Measurements from ENCODE around the gene TMSB4X. TPM values are rescaled to one million over a fixed set of nuclear protein-coding genes. Genes with fewer than 3 reads are reported as not detected.

TMSB4X gene
- total and polyA plus RNA-seq, 2 of the 13 experiments (the other 11 are each of a cell fraction or from before 2014, with no cell fraction given) = 10.5 to 29.6 TPM

DNA sequence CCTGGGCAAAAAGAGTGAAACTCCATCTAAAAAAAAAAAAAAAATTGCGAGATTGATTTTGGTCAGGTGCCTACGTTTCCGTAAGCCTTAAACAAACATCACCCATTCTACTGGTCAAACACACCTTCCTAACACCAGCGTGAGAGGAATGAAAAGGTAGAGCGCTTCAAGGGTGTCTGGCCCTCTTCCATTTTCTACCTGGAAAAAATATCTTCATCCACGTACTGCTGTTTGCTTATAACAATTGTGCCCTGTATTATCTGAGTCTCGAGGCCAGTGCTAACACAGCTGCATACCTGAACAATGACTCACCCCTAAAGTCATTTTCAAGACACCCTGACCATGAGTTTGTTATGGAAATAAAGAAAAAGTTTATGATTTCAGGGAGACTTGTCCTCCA, 13.9 kb downstream of the TMSB4X start (continued):
- TF ChIP-seq, protein P1, sequence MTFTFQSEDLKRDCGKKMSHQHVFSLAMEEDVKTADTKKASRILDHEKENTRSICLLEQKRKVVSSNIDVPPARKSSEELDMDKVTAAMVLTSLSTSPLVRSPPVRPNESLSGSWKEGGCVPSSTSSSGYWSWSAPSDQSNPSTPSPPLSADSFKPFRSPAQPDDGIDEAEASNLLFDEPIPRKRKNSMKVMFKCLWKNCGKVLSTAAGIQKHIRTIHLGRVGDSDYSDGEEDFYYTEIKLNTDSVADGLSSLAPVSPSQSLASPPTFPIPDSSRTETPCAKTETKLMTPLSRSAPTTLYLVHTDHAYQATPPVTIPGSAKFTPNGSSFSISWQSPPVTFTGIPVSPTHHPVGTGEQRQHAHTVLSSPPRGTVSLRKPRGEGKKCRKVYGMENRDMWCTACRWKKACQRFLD (CRISPR knock-in tag; IDR thresholded peaks at IDR 0.05; ENCODE audit: borderline replicate concordance) = no peak
- TF ChIP-seq ZNF263 (CRISPR knock-in tag; IDR thresholded peaks at IDR 0.05) (no peak), KAT7 (CRISPR knock-in tag; IDR thresholded peaks at IDR 0.05; ENCODE audit: borderline replicate concordance) (no peak), ZMYM4 (CRISPR knock-in tag; IDR thresholded peaks at IDR 0.05) (no peak), ZNF12 (CRISPR knock-in tag; IDR thresholded peaks at IDR 0.05) (no peak), CHCHD3 (CRISPR knock-in tag; IDR thresholded peaks at IDR 0.05) (no peak), NFE2L1 (CRISPR knock-in tag; IDR thresholded peaks at IDR 0.05; ENCODE audit: borderline replicate concordance) (no peak), ATF7-NPFF (CRISPR knock-in tag; IDR thresholded peaks at IDR 0.05; ENCODE audit: low read depth) (no peak), JUND (CRISPR knock-in tag; IDR thresholded peaks at IDR 0.05) (peak; percentile 80), SOX5 (CRISPR knock-in tag; IDR thresholded peaks at IDR 0.05; ENCODE audit: borderline replicate concordance) (peak; percentile 46; the same call in 1 of the 2 replicates), ZNF709 (CRISPR knock-in tag; IDR thresholded peaks at IDR 0.05) (no peak), ZNF780A (CRISPR knock-in tag; IDR thresholded peaks at IDR 0.05) (no peak), PTBP1 (IDR thresholded peaks at IDR 0.05; ENCODE audit: low read depth, low read length, poor library complexity, severe bottlenecking) (no peak), HNF4A (CRISPR knock-in tag; IDR thresholded peaks at IDR 0.05) (no peak), GABPA (IDR thresholded peaks at IDR 0.05; ENCODE audit: low read depth, low read length) (no peak), GABPA (CRISPR knock-in tag; IDR thresholded peaks at IDR 0.05; ENCODE audit: low read depth) (no peak)
- TF ChIP-seq, protein P2, sequence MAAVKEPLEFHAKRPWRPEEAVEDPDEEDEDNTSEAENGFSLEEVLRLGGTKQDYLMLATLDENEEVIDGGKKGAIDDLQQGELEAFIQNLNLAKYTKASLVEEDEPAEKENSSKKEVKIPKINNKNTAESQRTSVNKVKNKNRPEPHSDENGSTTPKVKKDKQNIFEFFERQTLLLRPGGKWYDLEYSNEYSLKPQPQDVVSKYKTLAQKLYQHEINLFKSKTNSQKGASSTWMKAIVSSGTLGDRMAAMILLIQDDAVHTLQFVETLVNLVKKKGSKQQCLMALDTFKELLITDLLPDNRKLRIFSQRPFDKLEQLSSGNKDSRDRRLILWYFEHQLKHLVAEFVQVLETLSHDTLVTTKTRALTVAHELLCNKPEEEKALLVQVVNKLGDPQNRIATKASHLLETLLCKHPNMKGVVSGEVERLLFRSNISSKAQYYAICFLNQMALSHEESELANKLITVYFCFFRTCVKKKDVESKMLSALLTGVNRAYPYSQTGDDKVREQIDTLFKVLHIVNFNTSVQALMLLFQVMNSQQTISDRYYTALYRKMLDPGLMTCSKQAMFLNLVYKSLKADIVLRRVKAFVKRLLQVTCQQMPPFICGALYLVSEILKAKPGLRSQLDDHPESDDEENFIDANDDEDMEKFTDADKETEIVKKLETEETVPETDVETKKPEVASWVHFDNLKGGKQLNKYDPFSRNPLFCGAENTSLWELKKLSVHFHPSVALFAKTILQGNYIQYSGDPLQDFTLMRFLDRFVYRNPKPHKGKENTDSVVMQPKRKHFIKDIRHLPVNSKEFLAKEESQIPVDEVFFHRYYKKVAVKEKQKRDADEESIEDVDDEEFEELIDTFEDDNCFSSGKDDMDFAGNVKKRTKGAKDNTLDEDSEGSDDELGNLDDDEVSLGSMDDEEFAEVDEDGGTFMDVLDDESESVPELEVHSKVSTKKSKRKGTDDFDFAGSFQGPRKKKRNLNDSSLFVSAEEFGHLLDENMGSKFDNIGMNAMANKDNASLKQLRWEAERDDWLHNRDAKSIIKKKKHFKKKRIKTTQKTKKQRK (IDR thresholded peaks at IDR 0.05; ENCODE audit: low read length) = no peak
- TF ChIP-seq, protein P3, sequence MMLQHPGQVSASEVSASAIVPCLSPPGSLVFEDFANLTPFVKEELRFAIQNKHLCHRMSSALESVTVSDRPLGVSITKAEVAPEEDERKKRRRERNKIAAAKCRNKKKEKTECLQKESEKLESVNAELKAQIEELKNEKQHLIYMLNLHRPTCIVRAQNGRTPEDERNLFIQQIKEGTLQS (CRISPR knock-in tag; IDR thresholded peaks at IDR 0.05) = peak; percentile 72
- TF ChIP-seq, protein P4, sequence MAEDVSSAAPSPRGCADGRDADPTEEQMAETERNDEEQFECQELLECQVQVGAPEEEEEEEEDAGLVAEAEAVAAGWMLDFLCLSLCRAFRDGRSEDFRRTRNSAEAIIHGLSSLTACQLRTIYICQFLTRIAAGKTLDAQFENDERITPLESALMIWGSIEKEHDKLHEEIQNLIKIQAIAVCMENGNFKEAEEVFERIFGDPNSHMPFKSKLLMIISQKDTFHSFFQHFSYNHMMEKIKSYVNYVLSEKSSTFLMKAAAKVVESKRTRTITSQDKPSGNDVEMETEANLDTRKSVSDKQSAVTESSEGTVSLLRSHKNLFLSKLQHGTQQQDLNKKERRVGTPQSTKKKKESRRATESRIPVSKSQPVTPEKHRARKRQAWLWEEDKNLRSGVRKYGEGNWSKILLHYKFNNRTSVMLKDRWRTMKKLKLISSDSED (CRISPR knock-in tag; IDR thresholded peaks at IDR 0.05) = no peak
- TF ChIP-seq, protein P5, sequence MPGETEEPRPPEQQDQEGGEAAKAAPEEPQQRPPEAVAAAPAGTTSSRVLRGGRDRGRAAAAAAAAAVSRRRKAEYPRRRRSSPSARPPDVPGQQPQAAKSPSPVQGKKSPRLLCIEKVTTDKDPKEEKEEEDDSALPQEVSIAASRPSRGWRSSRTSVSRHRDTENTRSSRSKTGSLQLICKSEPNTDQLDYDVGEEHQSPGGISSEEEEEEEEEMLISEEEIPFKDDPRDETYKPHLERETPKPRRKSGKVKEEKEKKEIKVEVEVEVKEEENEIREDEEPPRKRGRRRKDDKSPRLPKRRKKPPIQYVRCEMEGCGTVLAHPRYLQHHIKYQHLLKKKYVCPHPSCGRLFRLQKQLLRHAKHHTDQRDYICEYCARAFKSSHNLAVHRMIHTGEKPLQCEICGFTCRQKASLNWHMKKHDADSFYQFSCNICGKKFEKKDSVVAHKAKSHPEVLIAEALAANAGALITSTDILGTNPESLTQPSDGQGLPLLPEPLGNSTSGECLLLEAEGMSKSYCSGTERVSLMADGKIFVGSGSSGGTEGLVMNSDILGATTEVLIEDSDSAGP (CRISPR knock-in tag; IDR thresholded peaks at IDR 0.05; ENCODE audit: borderline replicate concordance) = no peak
